ENCODE results near the gene HNRNPUL1. TPM values are rescaled to one million over a fixed set of nuclear protein-coding genes. Genes with fewer than 3 reads are reported as not detected.
"Not testable (repeated sequence)": the region's sequence is repeated elsewhere in the genome, so short reads cannot be mapped to it uniquely, and the experiment has no call there.

Gene HNRNPUL1
- total RNA-seq, 1 experiment from 2014 or later: 204 TPM

DNA sequence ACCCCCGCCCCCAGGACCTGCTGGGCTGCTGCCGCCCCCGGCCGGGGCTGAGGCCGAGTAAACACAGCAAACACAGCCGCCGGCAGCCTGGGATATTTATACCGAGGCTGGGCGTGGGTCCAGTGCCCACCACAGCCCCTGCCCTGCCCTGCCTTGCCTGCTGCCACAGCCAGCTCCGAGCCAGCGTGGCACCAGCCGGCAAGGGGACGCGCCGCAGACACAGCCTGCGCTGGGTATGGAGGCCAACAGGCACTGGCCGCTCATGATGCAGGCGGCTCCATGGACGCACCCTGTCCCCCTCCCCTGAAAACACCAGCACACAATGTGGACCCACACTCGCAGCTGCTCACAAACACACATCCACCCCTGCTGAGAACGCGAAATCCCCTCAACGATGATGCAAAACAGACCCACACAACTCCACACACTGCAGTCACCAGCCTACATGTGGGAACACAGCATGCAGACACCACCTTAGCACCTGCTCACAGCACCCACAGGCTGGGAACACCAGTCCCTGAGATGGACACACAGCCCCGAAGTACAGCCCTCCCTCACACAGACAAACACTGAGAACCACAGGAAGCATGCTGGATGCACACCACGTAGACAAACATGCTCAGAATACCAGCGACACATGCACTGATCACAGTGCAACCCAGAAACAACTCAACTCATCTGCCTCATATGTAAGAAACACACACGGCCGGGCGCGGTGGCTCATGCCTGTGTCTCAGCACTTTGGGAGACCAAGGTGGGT is 62.0 kb downstream of the HNRNPUL1 start:
- DNase-seq (ENCODE audit: low spot score): no peak

DNA sequence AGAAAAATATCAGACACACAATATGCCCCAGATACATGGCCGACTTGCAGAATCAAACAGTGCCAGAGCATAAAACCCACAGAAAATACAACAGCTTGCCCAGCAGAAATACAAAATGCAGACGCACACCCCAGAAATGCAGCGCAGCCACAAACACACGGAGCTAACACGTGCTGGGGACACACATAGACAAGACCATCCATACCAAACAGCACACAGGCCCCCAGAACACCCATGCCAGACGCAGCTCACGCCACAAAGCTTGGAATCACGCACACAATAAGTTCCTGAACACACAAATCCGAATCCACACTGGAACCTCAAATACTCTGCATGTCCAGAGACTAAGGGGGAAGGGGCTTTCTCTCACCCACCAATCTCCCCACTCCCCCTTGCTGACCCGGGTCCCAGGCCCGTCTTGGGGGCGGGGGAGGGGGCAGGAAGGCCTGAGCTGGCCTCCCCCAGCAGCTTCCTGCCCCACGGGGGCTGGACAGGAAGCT is 63.0 kb downstream of the HNRNPUL1 start:
- DNase-seq (ENCODE audit: low spot score): no peak

GRCh38 chr19:41327576-41328156 is 63.5 kb downstream of the HNRNPUL1 start:
- DNase-seq (ENCODE audit: low spot score): peak; percentile 86

DNA sequence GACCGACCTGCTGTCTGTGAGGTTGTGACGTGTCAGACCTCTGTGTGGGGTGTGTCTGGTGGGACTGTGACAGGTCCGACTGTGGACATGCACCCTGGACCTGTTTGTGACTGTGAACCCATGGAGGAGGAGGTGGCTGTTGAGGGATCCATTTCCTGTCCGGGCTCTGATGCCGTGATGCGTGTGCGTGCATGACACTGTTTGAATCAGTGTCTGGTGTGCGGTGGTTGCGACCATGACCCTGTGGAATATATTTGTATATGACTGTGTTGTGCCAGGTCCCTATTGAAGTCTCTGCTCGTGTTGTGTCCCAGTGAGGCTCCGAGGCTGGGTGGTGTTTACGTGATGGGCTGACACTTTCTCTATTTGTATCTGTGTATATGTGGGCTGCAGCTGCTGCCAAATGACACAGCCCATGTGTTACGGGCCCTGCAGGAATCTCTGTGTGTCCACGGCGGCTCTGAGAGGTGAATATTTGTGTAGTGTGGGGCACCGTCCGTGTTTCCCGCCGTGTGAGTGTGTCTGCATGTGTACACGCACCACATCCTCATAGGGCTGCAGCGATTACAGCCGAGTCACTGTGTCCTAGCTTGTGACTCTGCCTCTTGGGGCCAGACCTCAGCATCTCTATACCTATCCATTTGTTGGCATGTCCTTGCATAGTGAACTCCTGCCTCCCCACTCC is 64.1 kb downstream of the HNRNPUL1 start:
- DNase-seq (ENCODE audit: low spot score): no peak

GRCh38 chr19:41328842-41329225 is 64.7 kb downstream of the HNRNPUL1 start:
- no peak for DNase-seq (ENCODE audit: low spot score)

- no peak for DNase-seq (ENCODE audit: low spot score)
Measured at GRCh38 chr19:41330481-41330880, 66.3 kb downstream of the HNRNPUL1 start.

- DNase-seq (ENCODE audit: low spot score): no peak
Measured at GRCh38 chr19:41330946-41331678, 66.9 kb downstream of the HNRNPUL1 start.

- DNase-seq (ENCODE audit: low spot score): no peak
Measured at GRCh38 chr19:41332000-41332399, 67.8 kb downstream of the HNRNPUL1 start.

- DNase-seq (ENCODE audit: low spot score): no peak
Measured at GRCh38 chr19:41332468-41332867, 68.3 kb downstream of the HNRNPUL1 start.

GRCh38 chr19:41334793-41335192 is 70.6 kb downstream of the HNRNPUL1 start:
- DNase-seq (ENCODE audit: low spot score): no peak

DNA sequence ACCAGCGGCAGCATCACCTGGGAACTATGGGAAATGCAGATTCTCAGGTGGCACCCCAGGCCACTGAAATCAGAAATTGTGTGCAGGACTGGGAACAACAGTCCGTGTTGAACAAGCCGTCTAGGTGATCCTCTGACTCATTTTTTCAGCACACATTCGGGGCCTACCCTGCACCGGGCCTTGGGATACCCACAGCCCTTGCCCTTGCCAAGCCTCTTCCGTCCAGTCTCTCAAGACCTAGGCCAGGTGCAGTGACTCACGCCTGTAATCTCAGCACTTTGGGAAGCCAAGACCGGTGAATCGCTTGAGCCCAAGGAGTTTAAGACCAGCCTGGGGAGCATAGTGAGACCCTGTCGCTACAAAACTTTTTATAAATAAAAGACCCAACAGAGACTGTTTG is 71.3 kb downstream of the HNRNPUL1 start:
- DNase-seq (ENCODE audit: low spot score): no peak

- peak; percentile 94 for DNase-seq (ENCODE audit: low spot score)
Measured at GRCh38 chr19:41339936-41340335, 75.8 kb downstream of the HNRNPUL1 start.

- DNase-seq (ENCODE audit: low spot score): no peak
Measured at GRCh38 chr19:41341669-41342490, 77.7 kb downstream of the HNRNPUL1 start.

GRCh38 chr19:41344162-41344561 is 80.0 kb downstream of the HNRNPUL1 start:
- DNase-seq (ENCODE audit: low spot score): no peak

- not testable (repeated sequence) for DNase-seq (ENCODE audit: low spot score)
Measured at GRCh38 chr19:41346916-41347315, 82.7 kb downstream of the HNRNPUL1 start.

GRCh38 chr19:41350735-41351338 is 86.7 kb downstream of the HNRNPUL1 start:
- no peak for DNase-seq (ENCODE audit: low spot score)

DNA sequence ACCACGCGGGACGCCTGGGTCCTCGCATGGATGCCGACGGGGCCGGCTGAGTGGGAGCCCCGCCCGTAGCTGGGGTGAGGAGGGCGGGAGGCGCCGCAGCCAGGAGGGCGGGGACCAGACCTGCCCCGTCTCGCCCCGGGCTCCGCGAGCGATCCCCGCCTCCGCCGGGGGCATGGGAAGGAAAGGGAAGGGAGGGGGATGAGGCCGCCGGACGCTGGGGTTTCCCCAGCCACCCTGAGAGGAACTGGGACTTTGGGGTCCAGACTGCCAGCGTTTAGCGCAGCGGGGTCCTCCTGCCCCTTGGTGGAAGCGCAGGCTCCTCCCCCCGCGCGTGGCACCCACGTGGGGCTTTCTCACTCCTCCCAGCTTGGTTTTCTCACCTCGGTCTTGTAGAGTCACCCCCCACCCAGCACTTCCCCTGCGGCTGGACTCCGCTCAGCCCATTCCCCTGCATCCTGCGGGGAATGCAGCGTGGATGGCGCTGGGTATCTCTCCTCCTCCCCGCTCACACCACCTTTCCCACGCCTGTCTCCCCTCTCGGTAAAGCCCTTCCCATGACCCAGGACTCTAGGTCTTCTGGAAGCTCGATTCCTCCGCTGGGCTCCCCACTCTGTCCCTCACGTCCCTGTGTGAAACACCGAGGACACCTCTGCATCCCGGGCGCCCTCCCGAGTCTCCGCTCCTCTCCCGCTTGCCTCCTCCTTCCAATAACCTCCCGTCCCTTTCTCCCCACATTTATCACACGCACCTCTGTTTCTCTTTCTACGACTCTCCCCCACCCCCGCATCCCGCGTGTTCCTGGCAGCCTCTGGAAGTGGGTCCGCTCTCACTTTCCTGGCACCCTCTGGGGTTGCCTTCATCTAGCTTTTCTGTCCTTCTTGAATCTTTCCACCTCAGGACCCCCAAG is 87.4 kb downstream of the HNRNPUL1 start:
- peak; percentile 56 for DNase-seq (ENCODE audit: low spot score)

- no peak for DNase-seq (ENCODE audit: low spot score)
Measured at GRCh38 chr19:41352279-41352608, 88.1 kb downstream of the HNRNPUL1 start.

- DNase-seq (ENCODE audit: low spot score): peak; percentile 37
Measured at GRCh38 chr19:41352609-41353465, 88.7 kb downstream of the HNRNPUL1 start.

Measured in A172 (cell line).